ENCODE results near the gene DSG4.
A peak's percentile ranks its signal among the peaks of the same experiment; 100 is the strongest.

The DSG4 gene

DNA sequence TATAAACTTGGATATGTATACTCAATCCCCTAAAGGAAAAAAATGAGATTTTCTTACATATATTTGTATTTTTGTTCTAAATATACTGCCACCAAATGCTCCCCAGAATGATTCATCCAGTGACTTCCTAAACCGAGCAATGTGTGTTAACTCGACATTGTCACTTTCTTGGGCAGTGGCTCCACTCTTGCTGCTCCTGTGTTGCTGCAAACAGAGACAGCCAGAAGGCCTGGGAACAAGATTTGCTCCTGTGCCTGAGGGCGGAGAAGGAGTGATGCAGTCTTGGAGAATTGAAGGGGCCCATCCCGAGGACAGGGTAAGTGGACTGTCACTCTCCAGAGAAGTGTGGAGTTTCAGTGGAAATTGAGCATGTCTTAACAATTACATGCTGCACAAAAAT is 32.7 kb downstream of the DSG4 start:
- DNase-seq: no peak

- DNase-seq: no peak
These were observed 34.3 kb downstream of the DSG4 start for GRCh38 chr18:31410716-31411483.

DNA sequence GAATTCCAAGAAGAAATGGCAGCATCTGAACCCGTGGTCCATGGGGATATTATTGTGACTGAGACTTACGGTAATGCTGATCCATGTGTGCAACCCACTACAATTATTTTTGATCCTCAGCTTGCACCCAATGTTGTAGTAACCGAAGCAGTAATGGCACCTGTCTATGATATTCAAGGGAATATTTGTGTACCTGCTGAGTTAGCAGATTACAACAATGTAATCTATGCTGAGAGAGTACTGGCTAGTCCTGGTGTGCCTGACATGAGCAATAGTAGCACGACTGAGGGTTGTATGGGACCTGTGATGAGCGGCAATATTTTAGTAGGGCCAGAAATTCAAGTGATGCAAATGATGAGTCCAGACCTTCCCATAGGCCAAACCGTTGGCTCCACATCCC is 36.6 kb downstream of the DSG4 start:
- no peak for DNase-seq

DNA sequence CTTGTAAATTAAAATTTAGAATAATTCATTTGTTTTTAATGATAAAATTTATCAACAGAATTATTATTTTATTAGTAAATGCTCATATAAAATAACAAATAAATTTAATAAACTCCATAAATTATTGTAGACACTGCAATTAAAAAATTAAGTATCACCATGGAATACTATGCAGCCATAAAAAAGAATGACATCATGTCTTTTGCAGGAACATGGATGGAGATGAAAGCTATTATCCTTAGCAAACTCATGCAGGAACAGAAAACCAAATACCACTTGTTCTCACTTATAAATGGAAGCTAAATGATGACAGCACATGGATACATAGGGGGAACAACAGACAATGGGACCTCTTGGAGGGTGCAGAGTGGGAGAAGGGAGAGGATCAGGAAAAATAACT is 41.3 kb downstream of the DSG4 start:
- DNase-seq: no peak

DNA sequence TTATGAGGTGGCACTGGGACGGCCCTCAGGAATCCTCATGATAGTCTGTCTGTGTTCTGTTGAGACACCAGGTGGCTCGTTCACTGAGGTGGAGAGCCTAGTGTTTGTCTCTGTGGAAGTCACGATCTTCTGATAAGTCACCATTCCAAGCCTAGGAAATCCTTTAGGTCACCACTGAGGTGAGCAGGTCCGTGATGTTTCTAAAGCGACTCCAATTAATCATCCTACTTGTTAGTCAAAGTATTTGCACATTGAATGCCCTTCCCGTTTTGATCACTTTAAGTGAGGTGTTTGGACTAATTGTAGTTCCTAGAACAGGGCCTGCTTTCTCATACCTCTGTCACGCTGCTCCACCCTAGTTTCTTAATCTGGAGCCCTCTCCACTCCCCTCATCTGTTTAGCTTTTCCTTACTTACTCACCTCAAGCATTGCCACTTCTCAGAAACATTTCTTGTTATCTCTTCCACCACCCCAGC is 42.9 kb downstream of the DSG4 start:
- DNase-seq: no peak

- no peak for DNase-seq
These were observed 43.5 kb downstream of the DSG4 start for GRCh38 chr18:31420032-31420431.

DNA sequence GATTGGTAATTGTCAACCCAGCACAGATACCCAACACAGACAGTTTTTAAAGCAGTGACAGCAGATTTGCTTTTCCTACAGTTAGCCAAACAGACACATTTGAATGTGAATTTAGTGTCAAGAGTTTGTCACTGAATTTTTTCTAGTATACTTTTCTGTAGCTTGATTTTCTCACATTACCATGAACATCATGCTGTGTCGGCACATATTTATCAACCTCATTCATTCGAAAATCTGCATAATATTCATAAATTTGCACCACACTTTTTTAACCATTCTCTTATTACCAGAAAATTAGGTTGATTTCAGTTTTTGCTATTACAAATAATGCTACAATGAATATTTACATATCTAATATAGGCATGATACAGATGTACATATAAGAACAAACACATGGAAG is 43.9 kb downstream of the DSG4 start:
- no peak for DNase-seq

- peak; percentile 46 for DNase-seq
These were observed 47.9 kb downstream of the DSG4 start for GRCh38 chr18:31424383-31424988.

DNA sequence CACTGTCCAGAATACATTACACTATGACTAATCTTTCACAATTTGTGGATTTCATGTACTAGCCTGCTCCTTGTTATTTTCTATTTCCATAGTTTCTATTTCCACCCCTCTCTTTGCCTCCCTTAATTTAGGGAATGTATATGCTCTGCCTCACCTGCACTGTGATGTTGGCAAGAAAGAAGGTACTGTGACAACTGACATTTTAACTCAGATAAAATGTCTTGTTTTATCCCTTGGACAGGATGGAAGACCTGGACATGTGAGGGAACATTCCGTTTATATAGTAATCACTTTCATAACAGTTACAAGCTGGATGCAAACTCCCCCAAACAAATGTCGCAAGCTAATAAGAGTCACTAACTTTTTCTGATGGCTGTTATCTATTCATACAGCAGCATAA is 49.4 kb downstream of the DSG4 start:
- no peak for DNase-seq

GRCh38 chr18:31426871-31427406 is 50.4 kb downstream of the DSG4 start:
- no peak for DNase-seq

DNA sequence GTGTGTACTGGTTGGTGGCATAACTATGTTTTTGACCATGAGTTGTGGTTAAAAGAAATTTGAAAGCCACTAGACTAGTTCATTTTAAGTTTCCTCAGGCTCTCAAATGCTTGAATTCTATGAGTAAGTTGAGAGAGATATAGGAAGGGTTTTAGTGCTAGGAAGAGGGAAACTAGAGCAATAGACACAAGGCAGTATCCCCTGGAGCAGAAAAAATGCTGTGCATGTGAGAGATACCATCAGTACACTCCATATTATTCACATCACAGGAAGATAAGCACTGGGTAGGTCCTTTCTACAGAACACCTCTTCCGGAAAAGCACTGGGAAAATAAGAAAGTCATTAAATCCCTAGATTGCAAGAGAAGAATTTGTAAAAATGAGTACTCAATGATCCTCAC is 51.6 kb downstream of the DSG4 start:
- no peak for DNase-seq

GRCh38 chr18:31429623-31430022 is 53.0 kb downstream of the DSG4 start:
- no peak for DNase-seq

DNA sequence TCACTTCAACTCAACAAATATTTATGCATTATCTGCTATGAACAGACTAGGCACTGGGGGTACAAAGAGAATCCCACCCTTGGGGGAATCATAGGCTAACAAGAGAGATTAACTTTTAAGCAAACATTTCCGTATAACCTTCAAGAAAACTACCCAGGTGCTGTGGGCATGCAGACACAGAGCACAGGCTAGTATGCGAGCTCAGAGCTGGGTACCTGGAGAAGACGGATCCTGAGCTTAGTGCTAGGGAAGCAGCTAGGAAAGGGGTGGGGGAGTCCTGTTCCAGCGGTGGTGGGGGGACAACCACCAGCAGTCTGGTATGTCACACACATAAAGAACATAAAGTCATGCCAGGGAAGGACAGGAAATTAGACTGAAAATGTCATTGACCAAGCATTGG is 53.5 kb downstream of the DSG4 start:
- DNase-seq: no peak

- DNase-seq: no peak
These were observed 54.0 kb downstream of the DSG4 start for GRCh38 chr18:31430554-31430953.

GRCh38 chr18:31432316-31432715 is 55.7 kb downstream of the DSG4 start:
- DNase-seq: no peak

- peak; percentile 51 for DNase-seq
These were observed 60.2 kb downstream of the DSG4 start for GRCh38 chr18:31436825-31437224.

GRCh38 chr18:31438402-31438801 is 61.8 kb downstream of the DSG4 start:
- no peak for DNase-seq

DNA sequence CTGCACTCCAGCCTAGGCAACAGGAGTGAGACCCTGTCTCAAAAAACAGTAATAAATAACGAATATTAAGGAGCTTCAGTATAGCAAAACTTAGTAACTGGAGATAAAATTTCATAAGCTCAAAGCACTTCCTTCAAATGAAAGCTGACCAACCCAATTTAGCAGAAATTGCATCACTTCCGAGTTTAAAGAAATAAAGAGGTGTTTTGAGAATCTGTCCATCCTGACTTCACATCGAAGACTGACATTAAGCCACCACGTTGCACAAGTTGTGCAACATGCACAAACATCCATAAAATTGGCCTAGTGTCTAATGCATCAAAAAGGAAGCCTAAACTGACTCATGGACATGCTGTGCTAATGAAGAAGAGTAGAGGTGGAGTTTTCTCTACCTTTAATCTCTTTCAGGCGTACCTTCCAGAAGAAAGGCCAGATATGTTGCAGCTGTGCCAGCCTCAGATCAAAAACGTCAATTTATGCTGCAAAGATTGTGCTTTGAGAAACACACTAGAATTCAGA is 63.3 kb downstream of the DSG4 start:
- no peak for DNase-seq

DNA sequence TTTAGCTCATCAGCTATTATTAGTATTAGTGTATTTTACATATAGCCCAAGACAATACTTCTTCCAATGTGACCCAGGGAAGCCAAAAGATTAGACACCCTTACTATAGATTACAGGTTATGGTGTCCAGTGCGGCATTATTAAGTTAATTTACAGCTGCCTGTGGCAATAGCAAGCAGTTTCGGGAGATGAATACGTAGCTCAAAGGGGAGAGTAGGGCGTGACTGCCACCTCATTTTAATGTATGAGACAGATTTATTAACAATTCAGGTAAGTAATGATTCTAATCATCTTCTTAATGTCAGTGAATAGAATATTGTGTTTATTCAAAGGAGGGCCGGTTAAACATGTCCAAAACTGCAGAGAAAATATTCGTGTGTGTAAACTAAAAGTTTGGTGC is 64.2 kb downstream of the DSG4 start:
- no peak for DNase-seq

DNA sequence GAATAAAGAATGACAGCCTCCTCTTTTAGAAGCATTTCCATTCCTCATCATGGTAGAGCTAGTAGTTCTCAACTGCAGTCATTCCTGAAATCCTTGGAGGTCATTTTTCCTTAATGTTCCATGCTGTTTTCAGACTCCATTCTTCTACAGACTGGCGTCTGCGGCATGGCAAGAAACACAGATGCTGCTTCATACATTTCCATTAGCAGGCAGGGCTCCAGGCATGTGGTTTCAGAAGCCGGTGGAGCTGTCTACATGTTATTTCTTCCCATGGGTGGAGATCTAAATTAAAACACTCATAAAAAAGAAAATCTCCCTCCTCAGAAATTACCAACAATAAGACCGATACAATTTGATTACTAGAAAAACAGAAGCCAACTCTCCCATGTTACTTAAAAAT is 64.9 kb downstream of the DSG4 start:
- no peak for DNase-seq

DNA sequence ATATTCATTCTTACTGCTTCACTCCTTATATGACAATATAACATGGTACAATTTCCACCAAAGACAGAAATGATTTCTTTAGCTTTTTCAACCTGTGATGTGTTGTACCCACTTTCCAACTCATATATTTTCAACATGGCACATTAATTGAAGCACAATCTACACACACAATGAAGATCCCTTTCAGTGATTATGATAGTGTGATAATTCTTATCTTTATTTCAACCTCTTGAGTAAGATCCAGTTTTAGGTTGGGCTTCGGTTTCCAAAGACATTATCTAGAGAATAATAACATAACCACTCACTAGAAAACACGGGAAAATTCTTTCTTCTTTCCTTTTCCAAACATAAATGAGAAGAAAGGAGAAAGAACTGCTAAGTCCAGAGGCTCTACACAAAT is 67.6 kb downstream of the DSG4 start:
- no peak for DNase-seq

- no peak for DNase-seq
These were observed 69.3 kb downstream of the DSG4 start for GRCh38 chr18:31445908-31446307.

GRCh38 chr18:31446854-31447253 is 70.3 kb downstream of the DSG4 start:
- no peak for DNase-seq

- no peak for DNase-seq
These were observed 71.1 kb downstream of the DSG4 start, which contains the start of gene DSG3 for GRCh38 chr18:31447530-31448191. Gene DSG3 (plus strand): TSS chr18:31447741. CDS start chr18:31447878, 137 bp downstream.
